Endothelial cell of umbilical vein (primary cell): ENCODE data around the gene CBY2.
"Not testable (repeated sequence)": the region's sequence is repeated elsewhere in the genome, so short reads cannot be mapped to it uniquely, and the experiment has no call there.

Experiments used
- CTCF ChIP-seq, 2 donors: IDR thresholded peaks; 1 replicate in 1 of 2; 2 replicates in 1 of 2; pipeline ENCODE4 v1.5.1; 2011; ENCODE audit warnings: low read length in 2 of 2, mild to moderate bottlenecking in 2 of 2, moderate library complexity in 2 of 2, control low read depth in 1 of 2, inconsistent platforms in 1 of 2, low read depth in 1 of 2; ENCODE audit not compliant: insufficient read depth in 1 of 2; ENCODE audit errors: extremely low read depth in 1 of 2
- EZH2 ChIP-seq: IDR thresholded peaks from 2 replicates; pipeline ENCODE4 v1.6.1; 2012; ENCODE audit warnings: borderline replicate concordance, low read depth, mild to moderate bottlenecking, moderate library complexity, low read length, inconsistent platforms; ENCODE audit not compliant: severe bottlenecking
- MAX ChIP-seq: IDR thresholded peaks from 2 replicates; pipeline ENCODE4 v1.6.1; 2011; ENCODE audit not compliant: insufficient read depth, insufficient read length
- MYC ChIP-seq: IDR thresholded peaks from one replicate; pipeline ENCODE4 v1.6.1; 2011; ENCODE audit warnings: mild to moderate bottlenecking, low read depth, low read length
- POLR2A ChIP-seq: IDR thresholded peaks from 2 replicates; pipeline ENCODE4 v1.6.1; 2012; ENCODE audit warnings: low read depth, mild to moderate bottlenecking, control low read depth, low read length
- POLR2AphosphoS5 ChIP-seq: IDR thresholded peaks from 2 replicates; pipeline ENCODE4 v1.6.1; 2012; ENCODE audit warnings: low read depth, mild to moderate bottlenecking, control low read depth, low read length, moderate library complexity; ENCODE audit not compliant: insufficient read depth

- TF ChIP-seq CTCF (IDR thresholded peaks at IDR 0.05; ENCODE audit: extremely low read depth in 1 of 2, insufficient read depth in 1 of 2, low read depth in 1 of 2, low read length in 2 of 2); POLR2A; EZH2; POLR2AphosphoS5; MYC; MAX: not testable (repeated sequence)
Observed at GRCh38 chr13:45660458-45660857, 41.7 kb upstream of the CBY2 start.
